Suppressor macrophage (primary cell): Measurements from ENCODE around the gene PTPRM.

ENCODE experiments used
- DNase-seq, 4 experiments: peaks; one replicate each; pipeline ENCODE4 v3.0.0-alpha.2; 2020 to 2022

Gene PTPRM

GRCh38 chr18:8348051-8348720 lies 781.1 kb downstream of the PTPRM start:
- DNase-seq, result no peak

GRCh38 chr18:8349608-8350323 lies 782.6 kb downstream of the PTPRM start:
- no peak for DNase-seq

- no peak for DNase-seq
Measured at GRCh38 chr18:8350628-8351027, 783.5 kb downstream of the PTPRM start.

GRCh38 chr18:8351161-8351560 lies 784.0 kb downstream of the PTPRM start:
- DNase-seq, result no peak

- no peak for DNase-seq
Measured at GRCh38 chr18:8354304-8354703, 787.2 kb downstream of the PTPRM start.

- no peak for DNase-seq
Measured at GRCh38 chr18:8356001-8356400, 788.9 kb downstream of the PTPRM start.

GRCh38 chr18:8357320-8357719 lies 790.2 kb downstream of the PTPRM start:
- DNase-seq, result no peak

GRCh38 chr18:8358033-8358765 lies 791.1 kb downstream of the PTPRM start:
- no peak for DNase-seq

GRCh38 chr18:8359076-8359475 lies 792.0 kb downstream of the PTPRM start:
- no peak for DNase-seq

GRCh38 chr18:8359481-8359880 lies 792.4 kb downstream of the PTPRM start:
- DNase-seq, result no peak

GRCh38 chr18:8361941-8362471 lies 794.9 kb downstream of the PTPRM start:
- DNase-seq, result no peak

- no peak for DNase-seq
Measured at GRCh38 chr18:8362863-8363262, 795.7 kb downstream of the PTPRM start.

- DNase-seq, result no peak
Measured at GRCh38 chr18:8364385-8364784, 797.3 kb downstream of the PTPRM start.

GRCh38 chr18:8365006-8365405 lies 797.9 kb downstream of the PTPRM start:
- DNase-seq, result no peak

GRCh38 chr18:8365528-8365927 lies 798.4 kb downstream of the PTPRM start:
- no peak for DNase-seq

GRCh38 chr18:8366070-8366469 lies 799.0 kb downstream of the PTPRM start:
- no peak for DNase-seq

GRCh38 chr18:8366656-8367055 lies 799.5 kb downstream of the PTPRM start:
- no peak for DNase-seq

GRCh38 chr18:8367217-8367988 lies 800.3 kb downstream of the PTPRM start:
- peak in 2 of 4 experiments; percentile 31 to 39 for DNase-seq

GRCh38 chr18:8368512-8369217 lies 801.5 kb downstream of the PTPRM start:
- DNase-seq, result no peak

- no peak for DNase-seq
Measured at GRCh38 chr18:8373486-8373885, 806.4 kb downstream of the PTPRM start.

GRCh38 chr18:8374676-8375075 lies 807.6 kb downstream of the PTPRM start:
- no peak for DNase-seq

GRCh38 chr18:8375249-8375648 lies 808.1 kb downstream of the PTPRM start:
- no peak for DNase-seq
